H9 (cell line): ENCODE data around the gene SLC24A4. TPM values are rescaled to one million over a fixed set of nuclear protein-coding genes. Genes with fewer than 3 reads are reported as not detected.

Experiments used
- DNase-seq: peaks from one replicate; pipeline ENCODE4 v3.0.0-alpha.2; 2017
- H2AFZ ChIP-seq: one replicate; pipeline ENCODE4 v1.6.1; 2013; ENCODE audit warnings: mild to moderate bottlenecking, low read length, control low read depth, moderate library complexity
- H2AK5ac ChIP-seq: 2 replicates; pipeline ENCODE4 v1.6.1; 2013; ENCODE audit warnings: low read length, control low read depth, mixed read lengths; ENCODE audit not compliant: insufficient read length
- H2BK120ac ChIP-seq: one replicate; pipeline ENCODE4 v1.6.1; 2013; ENCODE audit warnings: low read depth, mild to moderate bottlenecking, low read length, control low read depth, inconsistent platforms; ENCODE audit not compliant: poor library complexity, severe bottlenecking
- H2BK12ac ChIP-seq: 2 replicates; pipeline ENCODE4 v1.6.1; 2013; ENCODE audit warnings: low read length, control low read depth, mixed read lengths, low read depth; ENCODE audit not compliant: insufficient read length
- H2BK15ac ChIP-seq: 2 replicates; pipeline ENCODE4 v1.6.1; 2013; ENCODE audit warnings: low read depth, low read length, control low read depth
- H2BK20ac ChIP-seq: one replicate; pipeline ENCODE4 v1.6.1; 2013; ENCODE audit warnings: low read depth, mild to moderate bottlenecking, low read length, control low read depth, inconsistent platforms; ENCODE audit not compliant: poor library complexity, severe bottlenecking
- H2BK5ac ChIP-seq: 2 replicates; pipeline ENCODE4 v1.6.1; 2013; ENCODE audit warnings: low read length, control low read depth, mixed read lengths; ENCODE audit not compliant: insufficient read length
- H3K14ac ChIP-seq: 2 replicates; pipeline ENCODE4 v1.6.1; 2013; ENCODE audit warnings: low read length, control low read depth; ENCODE audit not compliant: insufficient read depth
- H3K18ac ChIP-seq: 2 replicates; pipeline ENCODE4 v1.6.1; 2013; ENCODE audit warnings: low read depth, mild to moderate bottlenecking, mixed read lengths, low read length, control low read depth; ENCODE audit not compliant: insufficient read length
- H3K23ac ChIP-seq: 2 replicates; pipeline ENCODE4 v1.6.1; 2013; ENCODE audit warnings: low read length, control low read depth, mixed read lengths, low read depth; ENCODE audit not compliant: insufficient read length
- H3K23me2 ChIP-seq: 2 replicates; pipeline ENCODE4 v1.6.1; 2013; ENCODE audit warnings: low read depth, mild to moderate bottlenecking, mixed read lengths, low read length, control low read depth; ENCODE audit not compliant: insufficient read length, poor library complexity, severe bottlenecking
- H3K27ac ChIP-seq: 2 replicates; pipeline ENCODE4 v1.5.1; 2013; ENCODE audit warnings: low read length, control low read depth, mixed read lengths, low read depth; ENCODE audit not compliant: insufficient read length
- H3K27me3 ChIP-seq: 2 replicates; pipeline ENCODE4 v1.6.1; 2013; ENCODE audit warnings: low read length, control low read depth, inconsistent platforms; ENCODE audit not compliant: insufficient read depth
- H3K4ac ChIP-seq: 2 replicates; pipeline ENCODE4 v1.6.1; 2013; ENCODE audit warnings: low read depth, mild to moderate bottlenecking, control low read depth, inconsistent platforms, low read length, moderate library complexity
- H3K4me1 ChIP-seq: 2 replicates; pipeline ENCODE4 v1.6.1; 2013; ENCODE audit warnings: low read length, control low read depth, inconsistent platforms; ENCODE audit not compliant: insufficient read depth
- H3K4me2 ChIP-seq: 2 replicates; pipeline ENCODE4 v1.6.1; 2013; ENCODE audit warnings: low read length, control low read depth, mixed read lengths; ENCODE audit not compliant: insufficient read length, insufficient read depth
- H3K56ac ChIP-seq: 2 replicates; pipeline ENCODE4 v1.6.1; 2013; ENCODE audit warnings: low read depth, mild to moderate bottlenecking, mixed read lengths, low read length, control low read depth; ENCODE audit not compliant: insufficient read length
- H3K79me1 ChIP-seq: 2 replicates; pipeline ENCODE4 v1.6.1; 2013; ENCODE audit warnings: low read depth, mild to moderate bottlenecking, moderate library complexity, low read length, control low read depth, inconsistent platforms; ENCODE audit not compliant: insufficient read depth, poor library complexity, severe bottlenecking
- H3K79me2 ChIP-seq: 2 replicates; pipeline ENCODE4 v1.6.1; 2013; ENCODE audit warnings: low read length, control low read depth, inconsistent platforms; ENCODE audit not compliant: insufficient read depth
- H3K9ac ChIP-seq: 2 replicates; pipeline ENCODE4 v1.6.1; 2013; ENCODE audit warnings: low read length, control low read depth, mixed read lengths; ENCODE audit not compliant: insufficient read length; ENCODE audit errors: extremely low read depth
- H3K9me3 ChIP-seq: one replicate; pipeline ENCODE4 v1.6.1; 2013; ENCODE audit warnings: low read depth, low read length, inconsistent platforms; ENCODE audit not compliant: control insufficient read depth
- H3T11ph ChIP-seq: one replicate; pipeline ENCODE4 v1.6.1; 2013; ENCODE audit warnings: mild to moderate bottlenecking, low read length, control low read depth, inconsistent platforms
- H4K20me1 ChIP-seq: one replicate; pipeline ENCODE4 v1.6.1; 2013; ENCODE audit not compliant: control insufficient read depth, insufficient read length, insufficient read depth
- H4K5ac ChIP-seq: 2 replicates; pipeline ENCODE4 v1.6.1; 2013; ENCODE audit warnings: low read depth, mild to moderate bottlenecking, mixed read lengths, low read length, control low read depth; ENCODE audit not compliant: insufficient read length
- H4K8ac ChIP-seq: replicated peaks from 2 replicates; pipeline ENCODE4 v1.6.1; 2013; ENCODE audit warnings: low read length, control low read depth, mixed read lengths, low read depth; ENCODE audit not compliant: insufficient read length
- H4K91ac ChIP-seq: 2 replicates; pipeline ENCODE4 v1.6.1; 2013; ENCODE audit warnings: low read depth, mild to moderate bottlenecking, moderate library complexity, mixed read lengths, low read length, control low read depth; ENCODE audit not compliant: insufficient read length
- H3K27ac Mint-ChIP-seq, 3 experiments: 2 replicates in 2 of 3; 3 replicates in 1 of 3; pipeline ENCODE4 v1.8.0; 2020 to 2021; ENCODE audit warnings: mixed read lengths in 3 of 3, mild to moderate bottlenecking in 1 of 3, moderate library complexity in 1 of 3
- H3K27me3 Mint-ChIP-seq: 2 replicates; pipeline ENCODE4 v1.8.0; 2021; ENCODE audit warnings: low read depth, mild to moderate bottlenecking, moderate library complexity, mixed read lengths
- H3K36me3 Mint-ChIP-seq, 3 experiments: 2 replicates in 2 of 3; 3 replicates in 1 of 3; pipeline ENCODE4 v1.8.0; 2020 to 2021; ENCODE audit warnings: low read depth in 3 of 3, mixed read lengths in 3 of 3; ENCODE audit not compliant: insufficient read depth in 1 of 3
- H3K4me1 Mint-ChIP-seq, 2 experiments: 2 replicates each; pipeline ENCODE4 v1.8.0; 2020; ENCODE audit warnings: mixed read lengths in 2 of 2
- H3K4me3 Mint-ChIP-seq, 2 experiments: 2 replicates in 1 of 2; 3 replicates in 1 of 2; pipeline ENCODE4 v1.8.0; 2020 to 2021; ENCODE audit warnings: mild to moderate bottlenecking in 2 of 2, mixed read lengths in 2 of 2, moderate library complexity in 1 of 2
- H3K9me3 Mint-ChIP-seq, 2 experiments: 2 replicates in 1 of 2; 3 replicates in 1 of 2; pipeline ENCODE4 v1.8.0; 2020; ENCODE audit warnings: mild to moderate bottlenecking in 2 of 2, mixed read lengths in 2 of 2, moderate library complexity in 1 of 2
- WGBS: extraction: QIAGEN DNeasy Blood & Tissue Kit; methylation state at CpG from one replicate; pipeline ENCODE4 v1.1.7; 2013; ENCODE audit warnings: missing lambda C conversion rate, low lambda C conversion rate, mixed read lengths; ENCODE audit not compliant: insufficient read length; ENCODE audit errors: extremely low coverage; 5-methylcytosine and 5-hydroxymethylcytosine counted together
- total RNA-seq: library from RNA; stranded (reverse); gene quantifications from 2 replicates; pipeline ENCODE4 v1.2.1, GENCODE V29; 2021
- TF ChIP-seq, protein P1 (sequence below): fragments of 200-600 bp; sonication (generic); conservative IDR thresholded peaks from 3 replicates; pipeline ENCODE4 v1.8.0; 2021; ENCODE audit warnings: antibody characterized with exemption, mild to moderate bottlenecking

SLC24A4 gene
- total RNA-seq, 1 experiment from 2014 or later: 0.24 TPM

DNA sequence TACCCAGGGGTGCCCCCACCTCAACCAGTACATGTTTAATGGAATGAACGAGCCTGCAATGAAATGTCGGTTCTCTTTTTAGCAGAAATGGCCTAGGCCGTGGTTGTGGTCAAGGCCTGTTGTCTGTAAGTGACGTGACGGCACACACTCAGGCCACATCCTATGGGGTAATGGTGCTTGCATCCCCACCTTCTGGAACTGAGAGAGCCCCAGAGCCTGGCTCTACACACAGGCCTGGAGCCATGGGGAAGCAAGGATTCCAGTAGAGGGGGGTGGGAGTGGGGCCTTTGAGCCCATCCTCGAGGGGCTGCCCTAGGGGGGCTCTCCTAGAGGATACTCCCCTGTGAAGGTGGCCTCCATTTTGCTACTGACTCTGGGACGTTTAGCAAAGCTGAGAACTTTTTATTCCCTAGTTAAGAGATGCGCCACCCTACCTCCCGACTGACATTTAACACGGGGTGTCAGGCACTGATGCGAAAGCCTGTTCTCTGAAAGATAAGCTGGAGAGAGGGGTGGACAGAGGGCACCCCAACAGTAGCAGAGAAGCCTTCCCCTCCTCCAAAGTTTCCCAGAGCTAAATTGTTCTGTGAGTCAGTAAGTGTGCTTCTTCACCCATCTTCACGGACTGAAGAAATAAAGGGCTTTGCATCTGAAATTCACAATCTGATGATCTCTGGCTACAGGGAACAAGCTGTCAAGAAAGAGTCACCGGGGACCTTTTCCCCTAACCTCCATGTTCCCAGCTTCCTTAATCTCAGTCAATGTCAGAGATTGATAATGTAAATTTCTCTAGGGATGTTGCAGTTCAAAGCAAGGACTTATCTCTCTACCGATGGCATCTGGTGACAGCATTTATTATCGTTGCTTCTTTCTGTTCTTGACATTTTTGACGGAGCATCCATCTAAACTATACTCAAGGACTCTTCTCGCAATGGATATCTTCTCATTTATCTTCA, 197.4 kb downstream of the SLC24A4 start:
- H3K23me2 ChIP-seq: no peaks in the 10 kb centered on the region
- Mint-ChIP-seq H3K4me1 (peaks cover 0 to 4% of the 10 kb centered on the region in 2 experiments; a peak in 3 of 4 replicates), H3K9me3 (no peaks in the 10 kb centered on the region), H3K27ac (no peak overlapping the region), H3K4me3 (no peak overlapping the region), H3K27me3 (peaks cover 26% of the 10 kb centered on the region), H3K36me3 (no peaks in the 10 kb centered on the region)
- H3T11ph ChIP-seq: no peak overlapping the region
- no peak for DNase-seq
- H3K79me2 ChIP-seq: no peaks in the 10 kb centered on the region
- no peak overlapping the region for H2BK15ac ChIP-seq
- no peaks in the 10 kb centered on the region; the same call in 1 of the 2 replicates for H3K27me3 ChIP-seq
- no peak overlapping the region for H3K23ac ChIP-seq
- no peaks in the 10 kb centered on the region for H3K9me3 ChIP-seq
- no peak overlapping the region for H2AFZ ChIP-seq
- H3K18ac ChIP-seq: no peak overlapping the region
- H2BK120ac ChIP-seq: no peak overlapping the region
- H2BK5ac ChIP-seq: no peak overlapping the region
- H2AK5ac ChIP-seq: no peak overlapping the region
- H4K91ac ChIP-seq: no peak overlapping the region
- no peak overlapping the region for H3K9ac ChIP-seq
- no peak overlapping the region for H3K56ac ChIP-seq
- H4K20me1 ChIP-seq: no peaks in the 10 kb centered on the region
- no peak overlapping the region for H2BK12ac ChIP-seq
- H2BK20ac ChIP-seq: no peak overlapping the region
- H3K79me1 ChIP-seq: no peaks in the 10 kb centered on the region
- H3K4me1 ChIP-seq: no peaks in the 10 kb centered on the region
- no peak overlapping the region for H3K14ac ChIP-seq
- whole genome bisulfite sequencing: no CpG with 5 or more reads among the region's 17 CpGs
- H3K4ac ChIP-seq: no peak overlapping the region
- H4K5ac ChIP-seq: no peak overlapping the region
- TF ChIP-seq, protein P1, sequence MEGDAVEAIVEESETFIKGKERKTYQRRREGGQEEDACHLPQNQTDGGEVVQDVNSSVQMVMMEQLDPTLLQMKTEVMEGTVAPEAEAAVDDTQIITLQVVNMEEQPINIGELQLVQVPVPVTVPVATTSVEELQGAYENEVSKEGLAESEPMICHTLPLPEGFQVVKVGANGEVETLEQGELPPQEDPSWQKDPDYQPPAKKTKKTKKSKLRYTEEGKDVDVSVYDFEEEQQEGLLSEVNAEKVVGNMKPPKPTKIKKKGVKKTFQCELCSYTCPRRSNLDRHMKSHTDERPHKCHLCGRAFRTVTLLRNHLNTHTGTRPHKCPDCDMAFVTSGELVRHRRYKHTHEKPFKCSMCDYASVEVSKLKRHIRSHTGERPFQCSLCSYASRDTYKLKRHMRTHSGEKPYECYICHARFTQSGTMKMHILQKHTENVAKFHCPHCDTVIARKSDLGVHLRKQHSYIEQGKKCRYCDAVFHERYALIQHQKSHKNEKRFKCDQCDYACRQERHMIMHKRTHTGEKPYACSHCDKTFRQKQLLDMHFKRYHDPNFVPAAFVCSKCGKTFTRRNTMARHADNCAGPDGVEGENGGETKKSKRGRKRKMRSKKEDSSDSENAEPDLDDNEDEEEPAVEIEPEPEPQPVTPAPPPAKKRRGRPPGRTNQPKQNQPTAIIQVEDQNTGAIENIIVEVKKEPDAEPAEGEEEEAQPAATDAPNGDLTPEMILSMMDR: no peak
- no peak overlapping the region for H4K8ac ChIP-seq
- no peak overlapping the region for H3K27ac ChIP-seq
- H3K4me2 ChIP-seq: no peak overlapping the region
